WERI-Rb-1 (cell line): ENCODE measurements around the gene GALNT16.

Experiments used
- DNase-seq: peaks from one replicate; pipeline ENCODE4 v3.0.0-alpha.2; 2020
- H3K27ac ChIP-seq: fragments of 250-450 bp; sonication (Bioruptor Pico); 2 replicates; pipeline ENCODE4 v1.5.1; 2020; ENCODE audit warnings: mild to moderate bottlenecking, moderate library complexity
- H3K27me3 ChIP-seq: fragments of 250-450 bp; sonication (Bioruptor Pico); 2 replicates; pipeline ENCODE4 v1.5.1; 2021; ENCODE audit warnings: mild to moderate bottlenecking, low read depth, moderate library complexity; ENCODE audit not compliant: insufficient read depth, severe bottlenecking
- H3K36me3 ChIP-seq: fragments of 250-450 bp; sonication (Bioruptor Pico); 2 replicates; pipeline ENCODE4 v1.5.1; 2020; ENCODE audit warnings: mild to moderate bottlenecking, moderate library complexity
- H3K4me3 ChIP-seq: 2 replicates; pipeline ENCODE4 v1.5.1; 2011; ENCODE audit warnings: low read depth, mild to moderate bottlenecking, control low read depth, low read length
- H3K9me3 ChIP-seq: fragments of 250-450 bp; sonication (Bioruptor Pico); 2 replicates; pipeline ENCODE4 v1.5.1; 2021; ENCODE audit warnings: mild to moderate bottlenecking, moderate library complexity; ENCODE audit not compliant: severe bottlenecking
- TF ChIP-seq, protein P1 (sequence below): IDR thresholded peaks from 2 replicates; pipeline ENCODE4 v1.5.1; 2011; ENCODE audit warnings: low read depth, mild to moderate bottlenecking, control low read depth, inconsistent platforms, low read length

GALNT16 gene

GRCh38 chr14:69358233-69358963 lies 98.4 kb downstream of the GALNT16 start:
- no peak for DNase-seq
- Histone ChIP-seq H3K27ac (no peak overlapping the region), H3K36me3 (no peaks in the 10 kb centered on the region), H3K27me3 (no peaks in the 10 kb centered on the region), H3K9me3 (no peaks in the 10 kb centered on the region), H3K4me3 (no peak overlapping the region)
- TF ChIP-seq, protein P1, sequence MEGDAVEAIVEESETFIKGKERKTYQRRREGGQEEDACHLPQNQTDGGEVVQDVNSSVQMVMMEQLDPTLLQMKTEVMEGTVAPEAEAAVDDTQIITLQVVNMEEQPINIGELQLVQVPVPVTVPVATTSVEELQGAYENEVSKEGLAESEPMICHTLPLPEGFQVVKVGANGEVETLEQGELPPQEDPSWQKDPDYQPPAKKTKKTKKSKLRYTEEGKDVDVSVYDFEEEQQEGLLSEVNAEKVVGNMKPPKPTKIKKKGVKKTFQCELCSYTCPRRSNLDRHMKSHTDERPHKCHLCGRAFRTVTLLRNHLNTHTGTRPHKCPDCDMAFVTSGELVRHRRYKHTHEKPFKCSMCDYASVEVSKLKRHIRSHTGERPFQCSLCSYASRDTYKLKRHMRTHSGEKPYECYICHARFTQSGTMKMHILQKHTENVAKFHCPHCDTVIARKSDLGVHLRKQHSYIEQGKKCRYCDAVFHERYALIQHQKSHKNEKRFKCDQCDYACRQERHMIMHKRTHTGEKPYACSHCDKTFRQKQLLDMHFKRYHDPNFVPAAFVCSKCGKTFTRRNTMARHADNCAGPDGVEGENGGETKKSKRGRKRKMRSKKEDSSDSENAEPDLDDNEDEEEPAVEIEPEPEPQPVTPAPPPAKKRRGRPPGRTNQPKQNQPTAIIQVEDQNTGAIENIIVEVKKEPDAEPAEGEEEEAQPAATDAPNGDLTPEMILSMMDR: no peak

- Histone ChIP-seq H3K4me3 (no peak overlapping the region), H3K9me3 (no peaks in the 10 kb centered on the region), H3K27ac (no peak overlapping the region), H3K27me3 (no peaks in the 10 kb centered on the region), H3K36me3 (no peaks in the 10 kb centered on the region)
- TF ChIP-seq, protein P1: no peak
- no peak for DNase-seq
Measured at GRCh38 chr14:69358966-69359365, 99.0 kb downstream of the GALNT16 start.

DNA sequence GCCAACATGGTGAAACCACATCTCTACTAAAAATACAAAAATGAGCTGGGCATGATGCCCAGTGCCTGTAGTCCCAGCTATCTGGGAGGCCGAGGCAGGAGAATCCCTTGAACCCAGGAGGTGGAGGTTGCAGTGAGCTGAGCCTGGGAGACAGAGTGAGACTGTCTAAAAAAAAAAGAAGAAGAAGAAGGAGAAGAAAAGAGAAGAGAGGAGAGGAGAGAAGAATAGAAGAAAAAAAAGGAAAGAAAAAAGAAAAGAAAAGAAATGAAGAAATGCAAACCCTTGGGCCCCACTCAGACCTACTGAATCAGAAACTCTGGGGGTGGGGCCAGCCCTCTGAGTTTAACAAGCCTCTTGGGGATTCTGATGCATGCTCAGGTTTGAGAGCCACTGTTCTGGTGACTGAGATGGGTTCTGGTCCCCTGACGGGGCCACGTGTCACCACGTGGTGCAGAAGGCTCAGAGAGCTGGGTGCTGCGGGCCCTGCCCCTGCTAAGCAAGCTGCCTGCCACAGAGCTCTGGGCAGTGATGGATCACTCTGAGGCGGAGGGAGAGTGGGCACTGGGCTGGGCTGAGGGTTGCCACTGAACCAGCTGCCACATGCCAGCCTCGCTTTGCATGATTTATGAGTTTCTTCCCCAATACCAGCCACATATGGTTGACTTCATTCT lies 100.6 kb downstream of the GALNT16 start:
- no peak overlapping the region for H3K4me3 ChIP-seq
- TF ChIP-seq, protein P1: no peak
- no peak for DNase-seq
- no peaks in the 10 kb centered on the region for H3K27me3 ChIP-seq
- H3K36me3 ChIP-seq: no peaks in the 10 kb centered on the region
- H3K9me3 ChIP-seq: no peaks in the 10 kb centered on the region
- H3K27ac ChIP-seq: no peak overlapping the region

GRCh38 chr14:69363055-69363454 lies 103.1 kb downstream of the GALNT16 start:
- DNase-seq: peak; percentile 54
- no peak overlapping the region for H3K4me3 ChIP-seq
- H3K27me3 ChIP-seq: no peaks in the 10 kb centered on the region
- TF ChIP-seq, protein P1: peak; percentile 81
- no peaks in the 10 kb centered on the region for H3K36me3 ChIP-seq
- H3K27ac ChIP-seq: no peak overlapping the region
- no peaks in the 10 kb centered on the region for H3K9me3 ChIP-seq

- TF ChIP-seq, protein P1: no peak
Measured at GRCh38 chr14:69363964-69364363, 104.0 kb downstream of the GALNT16 start.

More at GRCh38 chr14:69363964-69364363, 104.0 kb downstream of the GALNT16 start:
- Histone ChIP-seq H3K9me3 (no peaks in the 10 kb centered on the region), H3K27me3 (no peaks in the 10 kb centered on the region), H3K27ac (no peak overlapping the region), H3K36me3 (no peaks in the 10 kb centered on the region), H3K4me3 (no peak overlapping the region)
- DNase-seq: no peak
